Esophagus squamous epithelium (tissue), 5 donors: ENCODE measurements around the gene CCDC146. TPM values are rescaled to one million over a fixed set of nuclear protein-coding genes. Genes with fewer than 3 reads are reported as not detected.

Experiments
- DNase-seq: peaks from one replicate; lab custom pipeline; 2025; lab: John Stamatoyannopoulos, UW
- H3K27ac ChIP-seq, 4 donors: fragments of 200-600 bp; sonication (generic); one replicate each; pipeline ENCODE4 v1.5.1; 2016 to 2019; ENCODE audit warnings: mild to moderate bottlenecking in 1 of 4
- H3K27me3 ChIP-seq, 4 donors: fragments of 200-600 bp; sonication (generic); 1 replicate in 3 of 4; 2 replicates in 1 of 4; pipeline versions ENCODE4 v1.5.1 to v1.6.0; 2017 to 2021; ENCODE audit warnings: antibody characterized with exemption in 1 of 4
- H3K36me3 ChIP-seq, 3 donors: fragments of 200-600 bp; sonication (generic); one replicate each; pipeline ENCODE4 v1.5.1; 2016 to 2019
- H3K4me1 ChIP-seq, 3 donors: fragments of 200-600 bp; sonication (generic); one replicate each; pipeline ENCODE4 v1.5.1; 2017 to 2019
- H3K4me3 ChIP-seq, 4 donors: fragments of 200-600 bp; sonication (generic); 1 replicate in 3 of 4; 2 replicates in 1 of 4; pipeline ENCODE4 v1.5.1; 2016 to 2019; ENCODE audit warnings: mild to moderate bottlenecking in 2 of 4, moderate library complexity in 1 of 4
- H3K9me3 ChIP-seq, 3 donors: fragments of 200-600 bp; sonication (generic); one replicate each; pipeline ENCODE4 v1.5.1; 2016 to 2019
- CTCF ChIP-seq, 6 experiments: fragments of 450-650 bp in 4 of 6; fragments of 200-600 bp in 2 of 6; sonication (generic) in 2 of 6; IDR thresholded peaks; one replicate each; pipeline ENCODE4 v1.5.1; 2016 to 2019; ENCODE audit warnings: antibody characterized with exemption in 6 of 6, mild to moderate bottlenecking in 4 of 6, moderate library complexity in 4 of 6
- POLR2A ChIP-seq, 4 donors: fragments of 450-650 bp; IDR thresholded peaks; one replicate each; pipeline ENCODE4 v1.6.1; 2017; ENCODE audit warnings: antibody characterized with exemption in 4 of 4, mild to moderate bottlenecking in 4 of 4, moderate library complexity in 3 of 4
- WGBS, 2 donors: methylation state at CpG; one replicate each; pipeline ENCODE4 v1.1.5; 2018; 5-methylcytosine and 5-hydroxymethylcytosine counted together
- intact Hi-C: fragments of 100-400 bp; cut with DNase I; formaldehyde crosslinking; loops from one replicate; pipeline ENCODE4 v1.15.0; 2022
- total RNA-seq, 4 donors: library from RNA; depleted of rRNA; stranded (reverse); fragments of >200 nt; gene quantifications; one replicate each; pipeline ENCODE4 v1.1.0, GENCODE V29; 2016
- donor health status: DM: yes; HTN: yes; CAD: no.

The CCDC146 gene
- total RNA-seq, 4 donors from 2014 or later = 4.6 to 25.0 (median 7.6) TPM

- Histone ChIP-seq H3K27me3 (no peaks in the 10 kb centered on the region), H3K9me3 (no peaks in the 10 kb centered on the region), H3K27ac (peak overlapping the region in 3 of 4 donors; percentile 33 to 69 (median 55)), H3K4me3 (peak overlapping the region in 1 of 4 donors; percentile 63), H3K36me3 (peaks cover 0 to under 1% (median 0%) of the 10 kb centered on the region in 3 donors), H3K4me1 (peaks cover 0 to 12% (median 0%) of the 10 kb centered on the region in 3 donors)
- intact Hi-C loops = no loop called here
- no peak for DNase-seq
- TF ChIP-seq CTCF (IDR thresholded peaks at IDR 0.05) (no peak), POLR2A (IDR thresholded peaks at IDR 0.05) (no peak)
- 90 to 91% methylated on average over 2 of the region's 2 CpGs for WGBS, 2 donors
Measured at GRCh38 chr7:77200542-77200941, 78.1 kb downstream of the CCDC146 start.

- WGBS, 2 donors = 78% methylated on average over 4 of the region's 4 CpGs
- H3K4me3 ChIP-seq = no peak overlapping the region
- DNase-seq = no peak
- no peaks in the 10 kb centered on the region for H3K27me3 ChIP-seq
- intact Hi-C loops = no loop called here
- H3K4me1 ChIP-seq = peaks cover 0 to 8% (median 0%) of the 10 kb centered on the region in 3 donors
- H3K27ac ChIP-seq = no peak overlapping the region
- H3K36me3 ChIP-seq = peaks cover 0 to 5% (median 0%) of the 10 kb centered on the region in 3 donors
- no peaks in the 10 kb centered on the region for H3K9me3 ChIP-seq
- no peak for TF ChIP-seq CTCF (IDR thresholded peaks at IDR 0.05)
- TF ChIP-seq POLR2A (IDR thresholded peaks at IDR 0.05) = no peak
Measured at GRCh38 chr7:77202481-77202976, 80.1 kb downstream of the CCDC146 start.

GRCh38 chr7:77205706-77206105 is 83.3 kb downstream of the CCDC146 start:
- no peak for TF ChIP-seq POLR2A (IDR thresholded peaks at IDR 0.05)
- no peak for TF ChIP-seq CTCF (IDR thresholded peaks at IDR 0.05)
- Histone ChIP-seq H3K4me1 (peaks cover 0 to 2% (median 0%) of the 10 kb centered on the region in 3 donors), H3K27ac (no peak overlapping the region), H3K36me3 (peaks cover 0 to 21% (median 0%) of the 10 kb centered on the region in 3 donors), H3K27me3 (no peaks in the 10 kb centered on the region), H3K9me3 (peaks cover 0 to 11% (median 9%) of the 10 kb centered on the region in 3 donors), H3K4me3 (no peak overlapping the region)
- no peak for DNase-seq
- WGBS, 2 donors = 90 to 91% methylated on average over 3 of the region's 3 CpGs
- intact Hi-C loops = no loop called here

- H3K4me3 ChIP-seq = no peak overlapping the region
- H3K36me3 ChIP-seq = peaks cover 0 to 21% (median 0%) of the 10 kb centered on the region in 3 donors
- DNase-seq = no peak
- no peaks in the 10 kb centered on the region for H3K4me1 ChIP-seq
- TF ChIP-seq CTCF (IDR thresholded peaks at IDR 0.05) (no peak), POLR2A (IDR thresholded peaks at IDR 0.05) (no peak)
- H3K27me3 ChIP-seq = no peaks in the 10 kb centered on the region
- peaks cover 0 to 11% (median 9%) of the 10 kb centered on the region in 3 donors for H3K9me3 ChIP-seq
- H3K27ac ChIP-seq = no peak overlapping the region
- intact Hi-C loops = no loop called here
Measured at GRCh38 chr7:77208416-77208815, 86.0 kb downstream of the CCDC146 start.

GRCh38 chr7:77209479-77210139 is 87.2 kb downstream of the CCDC146 start:
- no peaks in the 10 kb centered on the region for H3K27me3 ChIP-seq
- H3K4me1 ChIP-seq = no peaks in the 10 kb centered on the region
- DNase-seq = no peak
- H3K9me3 ChIP-seq = peaks cover 0 to 11% (median 9%) of the 10 kb centered on the region in 3 donors
- WGBS, 2 donors = 94 to 98% methylated on average over 3 to 4 of the region's 6 CpGs
- intact Hi-C loops = no loop called here
- H3K36me3 ChIP-seq = peaks cover 0 to 21% (median 0%) of the 10 kb centered on the region in 3 donors
- TF ChIP-seq POLR2A (IDR thresholded peaks at IDR 0.05) (no peak), CTCF (IDR thresholded peaks at IDR 0.05) (no peak)
- no peak overlapping the region for H3K27ac ChIP-seq
- H3K4me3 ChIP-seq = no peak overlapping the region
